Stimulated activated naive CD4-positive, alpha-beta T cell treated with Interleukin-2 at 50 U/mL for 16 hours (primary cell): Measurements from ENCODE around the gene NCKIPSD.

Experiments
- DNase-seq: peaks from one replicate; lab custom pipeline; 2025; lab: John Stamatoyannopoulos, UW

NCKIPSD gene

DNA sequence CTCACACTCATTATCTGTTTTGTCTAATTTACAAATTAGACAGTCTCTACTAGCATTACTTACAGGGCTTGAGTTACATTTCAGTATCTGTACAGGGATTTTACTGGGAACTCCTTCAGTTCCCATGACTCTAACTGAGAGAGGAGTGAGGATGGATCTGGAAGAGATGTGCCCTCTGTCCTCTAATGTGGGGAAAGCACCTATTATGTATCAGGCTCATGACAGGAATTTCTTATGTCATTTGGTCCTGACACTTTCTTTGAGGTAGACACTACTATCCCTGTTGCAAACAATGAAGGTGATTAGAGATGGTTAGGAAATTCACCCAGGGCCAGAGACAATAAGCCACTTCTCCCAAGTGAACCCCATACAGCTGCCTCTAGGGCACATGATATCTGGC lies 10.9 kb upstream of the NCKIPSD start:
- DNase-seq: no peak

DNA sequence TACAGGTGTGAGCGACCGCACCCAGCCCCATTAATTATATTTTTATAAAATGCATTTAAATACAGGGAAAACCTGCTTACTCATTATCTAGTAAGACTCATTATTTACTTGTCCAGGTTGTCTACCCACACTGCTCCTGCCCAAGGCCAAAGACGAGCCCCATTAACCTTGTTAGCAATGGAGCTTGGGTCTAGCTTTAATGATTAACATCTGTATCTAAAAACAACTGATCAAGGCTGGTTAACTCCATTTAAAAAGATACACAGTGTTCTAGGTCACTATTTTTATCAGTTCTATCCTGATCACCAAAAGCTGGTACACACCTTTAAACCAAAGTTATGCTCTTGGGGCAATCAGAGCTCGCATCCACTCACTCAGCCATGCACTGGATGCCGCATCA lies 10.4 kb upstream of the NCKIPSD start:
- no peak for DNase-seq

DNA sequence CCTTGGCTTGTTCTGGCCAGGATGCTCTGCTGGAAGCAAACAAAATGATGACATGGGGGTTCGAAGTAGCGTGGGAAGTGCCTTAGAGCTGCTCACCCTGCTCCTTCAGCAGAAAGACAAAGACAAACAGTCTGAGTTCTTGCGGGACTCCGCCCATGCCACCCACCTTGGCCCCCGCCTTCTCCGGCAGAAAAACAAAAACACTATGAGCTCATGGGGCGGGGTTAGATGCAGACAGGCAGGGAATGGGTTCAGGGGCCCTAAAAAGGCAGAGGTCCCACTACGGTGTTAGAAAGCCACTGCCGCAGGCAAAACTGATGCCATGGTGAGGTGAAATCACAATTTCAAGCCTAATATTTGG lies 9.7 kb upstream of the NCKIPSD start:
- no peak for DNase-seq

DNA sequence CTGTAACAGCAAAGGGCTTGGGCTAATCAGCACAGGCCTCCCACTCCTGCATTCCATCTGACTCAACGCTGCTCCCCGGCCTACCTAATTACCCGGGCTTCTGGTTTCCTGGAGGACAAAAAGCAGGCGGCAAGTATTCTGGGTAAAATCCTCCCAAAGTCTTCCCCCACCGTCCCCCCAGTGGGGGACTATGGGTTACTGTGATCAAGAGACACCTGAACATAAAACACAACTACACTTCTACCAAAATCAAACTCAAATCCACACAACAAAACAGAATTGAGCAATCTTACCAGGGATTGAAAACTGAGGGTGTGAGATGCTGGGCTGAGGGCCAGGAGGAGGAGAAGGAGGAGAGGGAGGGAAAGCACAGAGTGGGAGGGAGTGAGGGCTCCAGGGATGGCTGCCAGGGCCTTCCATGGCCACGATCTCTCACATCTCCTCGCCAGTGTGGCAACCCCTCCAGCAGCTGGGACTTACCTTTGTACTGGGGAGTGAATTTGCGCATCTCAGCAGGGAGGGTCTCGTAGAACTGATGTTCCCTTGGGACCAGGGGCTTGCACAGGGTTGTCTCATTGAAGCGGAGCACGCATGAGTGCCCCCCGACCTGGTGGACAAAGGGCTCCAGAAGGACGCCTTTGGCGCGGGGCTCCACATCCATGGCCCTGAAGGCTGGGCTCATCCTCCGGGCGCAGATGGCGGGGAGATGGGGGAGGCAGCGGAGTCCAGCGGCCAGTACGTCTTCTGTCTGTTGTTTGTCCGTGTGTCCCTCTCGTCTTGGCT lies 9.1 kb upstream of the NCKIPSD start:
- DNase-seq: no peak

DNA sequence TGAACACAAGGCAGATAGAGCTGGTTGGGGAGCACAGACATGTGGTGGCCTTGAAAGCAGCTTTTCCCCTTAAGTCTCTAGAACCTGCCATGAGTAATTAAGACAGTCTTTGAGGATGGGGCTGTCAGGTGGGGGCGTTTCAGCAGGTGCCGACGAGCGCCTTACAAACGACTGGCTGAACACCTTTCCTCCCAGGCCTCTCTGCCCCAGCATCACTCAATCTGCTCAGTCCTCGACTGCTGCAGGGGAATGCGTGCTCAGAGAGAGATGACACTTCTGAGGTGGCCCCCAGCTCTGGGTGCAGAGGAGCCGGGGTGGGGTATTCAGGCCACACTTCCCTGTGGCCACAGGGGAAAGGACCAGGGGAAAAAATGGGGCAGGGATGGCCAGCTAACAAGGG lies 8.1 kb upstream of the NCKIPSD start:
- no peak for DNase-seq

DNA sequence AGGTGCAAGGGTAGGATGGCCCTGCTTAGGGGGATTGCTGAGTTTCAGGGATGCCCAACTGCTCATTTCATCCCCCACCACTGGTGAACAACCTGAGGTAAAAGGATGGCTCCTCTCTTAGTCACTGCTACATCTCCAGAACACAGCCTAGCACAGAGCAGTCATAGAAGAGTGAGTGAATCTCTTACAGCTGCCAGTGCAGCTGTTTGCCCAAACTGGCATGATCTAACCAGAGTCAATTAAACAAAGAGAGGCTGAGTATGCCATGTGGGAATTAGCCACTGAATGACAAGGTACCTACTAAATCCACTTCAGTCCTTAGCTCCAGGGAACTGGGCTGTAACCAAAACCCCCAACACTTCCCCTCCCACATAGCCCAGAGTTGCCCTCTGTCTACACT lies 6.8 kb upstream of the NCKIPSD start:
- no peak for DNase-seq

DNA sequence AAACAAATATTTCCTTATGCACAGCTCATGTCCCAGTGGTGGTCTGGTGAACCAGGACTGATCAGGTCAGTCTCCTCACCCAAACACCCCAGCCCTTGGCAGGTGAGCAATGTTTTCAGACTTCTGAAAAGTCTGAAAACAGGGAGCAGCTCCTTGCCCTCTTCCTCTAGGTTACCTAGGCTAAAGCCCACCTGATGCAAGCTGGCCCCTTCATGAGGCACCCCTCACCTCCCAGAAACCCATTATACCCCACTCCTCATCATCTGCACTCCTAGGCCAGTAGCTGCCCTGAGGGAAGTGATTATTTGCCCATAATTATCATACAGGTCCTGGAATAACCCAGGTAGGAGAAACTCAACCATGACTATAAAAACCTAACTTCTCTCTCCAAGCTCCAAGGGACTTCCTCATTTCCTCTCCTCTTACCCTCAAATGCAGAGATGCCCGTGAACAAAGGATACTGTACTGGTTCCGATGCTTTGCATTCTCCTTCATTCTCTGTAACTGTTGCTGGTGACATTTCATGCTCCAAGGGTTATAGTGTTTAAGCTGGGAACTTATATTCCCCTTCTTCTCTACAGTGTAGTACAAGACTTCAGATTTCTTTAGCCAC lies 5.2 kb upstream of the NCKIPSD start:
- DNase-seq: no peak

DNA sequence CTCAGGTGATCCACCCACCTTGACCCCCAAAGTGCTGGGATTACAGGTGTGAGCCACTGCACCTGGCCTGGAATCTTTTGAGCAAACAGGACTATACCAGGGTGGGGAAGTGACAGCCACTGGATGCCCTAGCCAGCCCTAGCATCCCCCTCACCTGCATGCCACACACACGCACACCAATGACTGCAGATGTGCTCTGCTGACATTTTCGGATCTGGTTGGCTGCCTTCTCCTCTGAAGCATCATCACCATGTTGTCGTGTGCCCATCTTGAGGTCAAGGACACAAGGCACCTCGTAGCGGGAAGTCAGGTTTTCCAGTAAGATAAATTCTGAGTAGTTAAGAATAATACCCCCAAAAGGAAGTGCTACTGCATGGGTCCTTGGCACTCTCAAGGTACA lies 3.7 kb upstream of the NCKIPSD start:
- no peak for DNase-seq

DNA sequence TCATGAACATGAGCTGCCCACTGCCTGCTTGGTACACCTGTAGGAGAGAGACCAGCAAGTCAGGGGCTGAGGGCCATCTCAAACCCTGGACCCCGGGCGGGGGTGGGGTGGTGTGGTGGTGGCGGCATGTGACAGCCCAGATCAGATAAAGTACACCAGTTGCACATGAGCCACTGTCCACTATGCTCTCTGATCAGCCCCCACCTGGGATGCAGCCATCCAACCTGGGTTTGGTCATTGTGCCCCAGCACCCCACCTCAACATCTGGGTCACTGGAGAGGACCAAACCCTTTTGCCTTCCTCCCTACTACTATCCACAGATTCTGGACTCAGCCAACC lies 3.0 kb upstream of the NCKIPSD start:
- no peak for DNase-seq

DNA sequence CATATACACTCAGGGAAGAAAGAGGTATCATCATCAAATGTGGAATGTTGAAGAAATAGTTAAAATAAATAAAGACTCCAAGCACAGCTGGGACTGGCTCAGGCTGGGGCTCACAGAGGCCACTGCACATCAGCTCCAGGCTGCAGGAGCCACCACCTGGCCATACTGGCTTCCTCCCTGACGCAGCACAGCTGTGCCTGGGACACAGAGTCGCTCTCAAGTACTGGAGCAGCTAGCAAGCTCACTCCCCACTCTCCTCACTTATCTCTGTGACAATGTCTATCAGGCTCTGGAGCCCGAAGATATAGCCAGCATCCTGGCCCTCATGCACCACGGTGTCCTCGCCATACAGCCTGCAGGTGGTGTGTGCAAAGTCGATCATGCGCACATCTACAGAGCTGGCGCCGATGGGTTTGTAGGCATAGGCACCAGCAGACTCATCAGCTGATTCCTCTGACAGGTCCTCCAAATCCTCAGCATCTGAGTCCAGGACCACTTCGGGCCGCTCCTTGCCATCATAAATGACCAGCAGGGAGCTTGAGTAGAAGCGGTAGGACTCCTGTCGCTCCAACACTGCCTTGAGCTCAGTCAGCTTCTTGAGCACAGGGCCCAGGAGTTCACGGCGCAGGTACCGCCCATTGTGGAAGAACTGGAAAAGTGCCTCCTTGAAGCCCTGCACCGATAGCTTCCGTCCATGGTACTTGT lies 2.5 kb upstream of the NCKIPSD start:
- no peak for DNase-seq

DNA sequence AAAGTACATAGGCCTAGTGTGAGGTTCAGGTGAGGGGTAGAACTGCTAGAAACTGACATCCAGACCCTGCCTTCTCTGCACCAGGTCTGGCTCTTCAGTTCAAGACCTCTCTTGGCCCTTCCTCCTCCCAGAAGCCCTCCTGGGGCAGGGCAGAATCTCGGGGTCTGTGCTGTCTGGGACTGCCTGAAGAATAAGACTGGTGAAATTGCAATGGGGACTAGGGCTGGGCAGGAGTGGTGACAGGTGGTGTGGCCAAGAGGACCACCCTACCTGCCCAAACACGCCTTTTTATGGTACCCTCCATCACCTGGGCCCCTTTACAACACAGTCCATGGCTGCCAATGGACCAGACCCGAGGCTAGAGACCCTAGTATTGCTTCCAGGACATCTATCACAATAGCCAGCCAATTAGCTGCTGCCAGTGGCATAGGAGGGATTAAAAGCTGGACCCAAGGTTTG lies 1.5 kb upstream of the NCKIPSD start:
- DNase-seq: no peak

DNA sequence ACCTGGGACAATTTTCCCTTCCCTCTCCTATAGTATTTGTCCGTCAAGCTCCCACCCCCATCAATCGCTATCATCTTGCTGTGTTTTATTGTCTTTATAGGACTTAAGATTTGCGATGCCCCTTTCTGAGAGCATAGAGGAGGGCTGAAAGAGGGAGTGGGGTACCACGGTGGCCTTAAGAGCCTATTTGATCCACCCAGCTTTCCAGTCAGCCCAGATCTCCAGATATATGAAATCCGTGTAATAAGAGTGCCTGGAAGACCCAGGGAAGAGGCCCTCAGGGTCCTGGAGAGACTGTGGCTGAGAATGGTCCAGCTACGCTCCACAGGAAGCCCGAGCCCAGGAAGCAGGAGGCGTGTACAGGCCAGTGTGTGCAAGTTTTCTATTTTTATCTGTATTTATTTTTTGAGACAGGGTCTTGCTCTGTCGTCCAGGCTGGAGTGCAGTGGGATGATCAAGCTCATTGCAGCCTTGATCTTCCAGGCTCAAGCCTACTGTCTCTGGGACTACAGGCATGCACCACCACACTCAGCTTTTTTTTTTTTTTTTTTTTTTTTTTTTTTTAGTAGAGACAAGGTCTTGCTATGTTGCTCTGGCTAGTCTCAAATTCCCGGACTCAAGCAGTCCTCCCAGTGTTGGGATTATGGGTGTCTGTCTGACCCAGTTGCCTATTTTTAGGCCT lies 964 bp upstream of the NCKIPSD start:
- DNase-seq: no peak

DNA sequence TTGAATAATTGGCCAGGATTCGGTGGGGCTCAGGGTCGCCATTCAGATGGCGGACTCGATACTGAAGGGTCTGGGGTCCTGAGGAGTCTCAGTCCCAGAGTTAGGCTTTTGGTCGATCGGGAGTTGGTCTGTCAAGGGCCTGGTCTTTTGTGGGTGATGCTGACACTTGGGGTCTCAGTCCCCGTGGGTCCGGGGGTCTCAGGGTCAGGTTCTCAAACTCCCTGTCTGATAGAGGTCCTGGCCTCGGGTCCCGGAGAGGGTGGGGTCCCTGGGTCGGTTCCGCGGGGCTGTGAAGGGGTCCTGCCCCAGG lies 467 bp downstream of the NCKIPSD start:
- no peak for DNase-seq

DNA sequence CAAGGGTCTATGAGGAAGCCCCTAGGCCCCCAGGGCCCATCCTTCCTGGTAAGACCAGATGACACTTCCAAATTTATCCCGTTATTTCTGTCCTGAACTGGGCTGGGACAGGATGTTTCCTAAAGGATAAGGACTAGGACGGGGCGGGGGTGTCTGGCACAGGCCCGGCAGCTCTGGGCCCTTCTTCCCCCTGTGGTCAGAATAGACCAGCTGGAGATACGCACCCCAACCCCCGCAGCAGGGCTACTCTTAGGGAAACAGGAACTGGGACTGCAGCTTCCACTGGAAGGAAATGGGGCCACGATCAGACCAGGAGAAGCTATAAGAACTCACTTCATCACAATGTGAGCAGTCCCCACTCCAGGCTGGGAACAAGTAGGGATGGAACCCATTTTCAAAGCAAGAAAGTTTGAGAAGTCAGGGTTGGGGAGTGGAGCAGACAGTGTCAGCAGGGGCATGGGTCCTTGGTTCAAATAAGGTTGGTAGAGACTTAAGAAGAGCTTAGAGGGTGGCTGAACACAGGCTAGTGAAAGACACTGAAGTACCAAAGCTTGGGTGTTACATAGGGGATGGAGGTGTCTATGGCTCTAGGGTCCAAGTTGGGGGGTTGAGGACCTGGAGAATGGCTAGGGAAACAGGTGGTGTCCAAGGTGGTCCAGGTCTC lies 1.1 kb downstream of the NCKIPSD start:
- DNase-seq: no peak

DNA sequence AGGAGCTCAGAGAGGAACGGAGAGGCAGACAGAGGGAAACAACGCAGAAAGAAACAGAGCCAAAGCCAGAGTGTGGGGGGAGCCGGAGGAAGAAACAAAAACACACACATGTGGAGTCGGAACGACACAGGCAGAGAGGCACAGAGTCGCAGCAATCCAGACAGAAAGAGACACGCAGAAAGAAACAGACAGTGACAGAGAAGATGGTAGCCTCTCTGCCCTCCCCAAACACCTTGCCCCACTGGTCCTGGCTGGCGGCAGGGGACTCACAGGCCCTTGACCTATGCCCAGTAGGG lies 1.7 kb downstream of the NCKIPSD start:
- no peak for DNase-seq

DNA sequence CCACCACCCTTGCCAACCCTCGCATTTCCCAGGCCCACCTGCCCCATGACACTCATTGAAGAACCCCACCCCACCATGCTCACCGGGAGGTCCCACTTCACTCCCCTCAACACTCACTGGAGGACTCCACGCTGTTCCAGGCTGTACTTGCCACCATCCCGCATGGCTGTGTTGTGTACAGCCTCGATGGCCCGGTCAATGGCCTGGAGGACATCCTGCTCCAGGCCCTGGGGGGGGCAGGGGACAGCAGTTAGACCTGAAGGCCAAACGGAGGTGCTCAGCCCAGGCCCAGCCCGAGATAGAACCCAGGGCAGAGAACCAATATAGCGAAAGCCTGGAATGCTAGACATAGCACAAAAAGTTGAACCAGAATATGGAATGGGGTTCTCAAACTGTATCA lies 2.9 kb downstream of the NCKIPSD start:
- no peak for DNase-seq

DNA sequence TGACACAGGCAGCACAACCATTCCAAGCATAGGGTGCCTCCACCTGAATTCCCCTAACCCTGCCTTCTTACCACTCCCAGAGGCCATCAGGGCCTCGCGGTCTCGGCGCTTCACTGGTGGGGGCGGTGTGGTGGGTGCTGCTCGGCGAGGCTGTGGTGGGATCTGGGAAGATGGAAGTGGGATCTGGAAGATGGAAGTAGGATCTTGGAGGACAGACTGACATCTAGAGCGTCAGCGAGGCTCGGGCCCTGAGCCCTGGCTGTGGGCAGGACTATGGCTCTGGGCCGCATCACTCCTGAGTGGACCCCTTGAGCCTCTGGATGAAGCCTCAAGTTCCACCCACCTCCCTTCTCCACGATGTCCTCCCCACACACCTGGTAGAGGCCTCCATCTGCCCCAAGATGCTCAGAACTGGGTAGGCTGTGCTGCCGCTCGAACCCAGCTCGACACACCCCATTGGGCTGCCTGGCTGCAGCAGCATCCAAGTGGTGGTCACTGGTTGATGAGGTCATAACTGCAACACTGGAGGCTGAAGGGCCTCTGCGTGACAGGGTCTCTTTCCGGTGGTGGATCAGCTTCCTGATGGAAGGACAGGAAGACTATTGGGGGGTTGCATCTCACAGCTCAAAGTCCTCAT lies 3.6 kb downstream of the NCKIPSD start:
- no peak for DNase-seq

DNA sequence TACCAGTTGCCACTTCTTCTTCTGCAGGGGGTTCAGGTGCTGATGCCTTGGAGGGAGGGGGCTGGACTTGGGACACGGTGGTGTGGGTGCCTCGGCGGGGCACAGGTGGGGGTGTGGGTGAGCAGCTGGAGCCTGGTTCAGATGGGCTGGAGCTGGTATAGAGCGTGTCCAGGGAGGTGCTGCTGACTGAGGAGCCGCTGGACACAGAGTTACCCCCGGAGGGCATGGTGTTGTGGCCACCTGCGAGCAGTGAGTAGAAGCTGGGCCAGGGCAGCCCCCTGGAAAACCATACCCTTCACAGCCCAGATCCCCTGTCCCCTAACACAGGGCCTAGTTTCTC lies 4.2 kb downstream of the NCKIPSD start:
- DNase-seq: no peak

DNA sequence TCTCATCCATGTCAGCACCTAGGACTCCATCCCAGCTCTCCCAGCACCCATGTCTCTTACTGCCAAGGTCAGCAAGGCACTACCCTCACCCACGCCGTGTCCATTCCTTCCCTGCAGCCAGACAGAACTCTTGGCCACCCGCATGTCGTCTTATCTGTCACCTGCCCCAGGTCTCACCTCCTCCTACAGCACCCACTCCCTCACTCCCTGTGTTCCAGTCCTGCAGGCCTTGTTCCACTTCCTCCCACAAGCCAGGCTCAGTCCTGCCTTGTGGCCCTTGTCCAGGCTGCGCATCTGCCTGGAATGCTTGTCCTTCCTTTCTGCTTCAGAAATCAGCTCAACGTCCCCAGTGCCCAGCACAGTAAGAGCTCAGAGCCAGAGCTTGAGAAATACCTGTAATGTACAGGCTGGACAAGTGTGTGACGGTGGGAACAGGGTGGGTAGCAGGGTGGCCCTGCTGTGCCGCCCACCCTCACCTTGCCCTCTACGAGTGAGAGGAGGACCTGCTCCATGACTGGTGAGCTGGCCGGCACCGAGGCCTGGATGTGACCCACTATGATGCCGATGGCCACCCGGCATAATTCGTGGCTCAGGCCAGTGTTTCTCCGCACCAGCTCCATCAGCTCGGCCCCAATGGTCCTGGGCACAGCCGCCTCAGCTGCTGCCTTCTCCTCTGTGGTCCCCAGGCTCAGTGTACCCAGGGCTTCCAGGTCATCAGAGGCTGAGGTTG lies 4.7 kb downstream of the NCKIPSD start:
- DNase-seq: no peak

DNA sequence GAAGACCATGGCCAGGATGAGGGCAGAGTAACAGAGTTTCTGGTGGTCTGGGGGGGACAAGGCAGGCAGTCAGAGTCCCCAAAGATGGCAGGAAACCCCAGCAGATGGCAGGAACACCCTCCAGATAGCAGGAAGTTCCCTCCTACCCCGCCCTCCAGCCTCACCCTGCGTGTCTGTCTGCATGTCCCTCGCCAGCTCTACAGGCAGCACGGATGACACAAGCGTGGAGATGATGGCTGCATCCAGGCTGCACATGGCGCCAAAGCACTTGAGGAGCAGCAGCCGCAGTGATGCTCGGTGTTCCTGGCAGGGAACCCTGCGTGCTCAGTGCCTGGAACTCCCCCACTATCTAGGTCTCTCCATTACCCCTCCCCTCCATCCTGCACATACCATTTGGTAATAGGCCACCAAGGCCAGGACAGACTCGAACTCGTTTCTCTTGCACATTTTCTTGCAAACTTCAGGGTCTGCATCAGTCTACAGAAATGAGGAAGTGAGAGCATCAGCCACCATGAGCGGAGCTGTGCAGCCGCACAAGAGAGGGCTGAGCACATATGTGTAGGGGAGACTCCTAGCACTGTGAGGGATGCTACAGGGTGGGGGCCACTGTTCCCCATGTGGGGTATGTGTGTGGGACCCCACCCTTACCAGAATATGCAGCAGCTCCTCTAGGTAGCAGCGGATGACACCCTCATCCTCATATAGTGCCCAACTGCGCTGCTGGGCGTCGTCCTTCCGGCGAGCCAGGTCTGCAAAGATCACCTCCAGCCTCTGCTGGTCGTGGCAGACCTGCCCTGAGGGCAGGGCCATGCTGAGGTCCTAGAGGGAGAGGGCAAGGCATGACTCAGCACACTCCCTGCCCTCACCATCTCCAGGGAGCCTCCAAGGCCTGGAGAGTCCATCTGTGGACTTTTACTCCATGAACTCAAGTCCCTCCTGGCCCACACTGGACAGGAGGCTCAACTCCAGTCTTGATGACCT lies 6.0 kb downstream of the NCKIPSD start:
- no peak for DNase-seq
